AG09309 (cell line): ENCODE measurements around the gene PAM16.
"Not testable (repeated sequence)": the region's sequence is repeated elsewhere in the genome, so short reads cannot be mapped to it uniquely, and the experiment has no call there.

Experiments used
- DNase-seq: peaks from one replicate; pipeline ENCODE4 v3.0.0-alpha.2; 2010; ENCODE audit warnings: low read depth
- H3K4me3 ChIP-seq: 2 replicates; pipeline ENCODE4 v1.5.1; 2011; ENCODE audit warnings: mild to moderate bottlenecking, low read depth, low read length, moderate library complexity; ENCODE audit not compliant: control insufficient read depth
- TF ChIP-seq, protein P1 (sequence below): IDR thresholded peaks from 2 replicates; pipeline ENCODE4 v1.5.1; 2011; ENCODE audit warnings: mild to moderate bottlenecking, low read depth, low read length, inconsistent platforms; ENCODE audit not compliant: insufficient read depth, control insufficient read depth; ENCODE audit errors: missing control alignments

The PAM16 gene

DNA sequence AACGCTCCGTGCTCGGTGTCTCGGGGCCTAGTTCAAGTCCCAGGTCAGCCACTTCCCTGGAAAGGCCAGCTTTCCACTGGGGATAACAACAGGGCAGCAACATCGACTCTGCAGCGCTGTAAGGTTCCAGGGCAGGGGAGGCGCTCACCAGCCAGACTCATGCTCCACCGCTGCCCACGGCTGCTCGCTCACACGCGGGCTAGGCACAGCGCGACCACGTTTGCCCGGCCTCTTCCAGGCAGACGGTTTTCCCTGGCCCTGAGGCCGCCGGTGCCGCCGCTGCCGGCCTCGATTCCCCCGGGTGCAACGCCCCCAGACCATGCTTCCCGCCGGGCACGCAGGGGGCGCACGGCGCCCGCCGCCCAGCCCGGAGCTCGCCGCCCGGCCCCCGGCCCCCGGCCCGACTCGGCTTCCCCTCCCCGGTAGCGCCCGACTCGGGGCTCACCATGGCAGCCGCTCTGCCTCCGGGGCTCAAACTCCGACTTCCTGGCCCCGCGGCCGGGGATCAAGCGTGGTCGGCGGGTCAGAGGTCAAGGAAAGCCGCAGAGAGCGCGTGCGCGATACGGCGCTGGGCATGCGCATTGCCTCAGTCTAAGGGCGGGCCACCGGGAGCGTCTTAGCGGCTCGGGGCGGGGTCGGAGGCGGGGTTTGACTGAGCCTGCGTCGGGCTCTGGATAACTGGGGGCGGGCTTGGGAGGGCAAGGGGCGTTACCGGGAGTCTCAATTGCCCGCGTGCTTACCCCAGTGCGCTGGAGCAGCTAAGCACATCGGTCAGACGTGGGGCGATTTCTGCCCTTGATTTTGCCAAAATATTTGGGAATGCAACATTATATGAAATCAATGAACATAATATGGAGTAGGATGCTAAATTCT is at the start of gene PAM16:
Gene PAM16, minus strand, starts transcription at position 535 of the 873 bp plus-strand sequence. Its CDS starts 87 bp downstream, at position 448.
- no peak for DNase-seq
- peak within 1 kb of the TSS; percentile 54 for H3K4me3 ChIP-seq
- TF ChIP-seq, protein P1, sequence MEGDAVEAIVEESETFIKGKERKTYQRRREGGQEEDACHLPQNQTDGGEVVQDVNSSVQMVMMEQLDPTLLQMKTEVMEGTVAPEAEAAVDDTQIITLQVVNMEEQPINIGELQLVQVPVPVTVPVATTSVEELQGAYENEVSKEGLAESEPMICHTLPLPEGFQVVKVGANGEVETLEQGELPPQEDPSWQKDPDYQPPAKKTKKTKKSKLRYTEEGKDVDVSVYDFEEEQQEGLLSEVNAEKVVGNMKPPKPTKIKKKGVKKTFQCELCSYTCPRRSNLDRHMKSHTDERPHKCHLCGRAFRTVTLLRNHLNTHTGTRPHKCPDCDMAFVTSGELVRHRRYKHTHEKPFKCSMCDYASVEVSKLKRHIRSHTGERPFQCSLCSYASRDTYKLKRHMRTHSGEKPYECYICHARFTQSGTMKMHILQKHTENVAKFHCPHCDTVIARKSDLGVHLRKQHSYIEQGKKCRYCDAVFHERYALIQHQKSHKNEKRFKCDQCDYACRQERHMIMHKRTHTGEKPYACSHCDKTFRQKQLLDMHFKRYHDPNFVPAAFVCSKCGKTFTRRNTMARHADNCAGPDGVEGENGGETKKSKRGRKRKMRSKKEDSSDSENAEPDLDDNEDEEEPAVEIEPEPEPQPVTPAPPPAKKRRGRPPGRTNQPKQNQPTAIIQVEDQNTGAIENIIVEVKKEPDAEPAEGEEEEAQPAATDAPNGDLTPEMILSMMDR = no peak

DNA sequence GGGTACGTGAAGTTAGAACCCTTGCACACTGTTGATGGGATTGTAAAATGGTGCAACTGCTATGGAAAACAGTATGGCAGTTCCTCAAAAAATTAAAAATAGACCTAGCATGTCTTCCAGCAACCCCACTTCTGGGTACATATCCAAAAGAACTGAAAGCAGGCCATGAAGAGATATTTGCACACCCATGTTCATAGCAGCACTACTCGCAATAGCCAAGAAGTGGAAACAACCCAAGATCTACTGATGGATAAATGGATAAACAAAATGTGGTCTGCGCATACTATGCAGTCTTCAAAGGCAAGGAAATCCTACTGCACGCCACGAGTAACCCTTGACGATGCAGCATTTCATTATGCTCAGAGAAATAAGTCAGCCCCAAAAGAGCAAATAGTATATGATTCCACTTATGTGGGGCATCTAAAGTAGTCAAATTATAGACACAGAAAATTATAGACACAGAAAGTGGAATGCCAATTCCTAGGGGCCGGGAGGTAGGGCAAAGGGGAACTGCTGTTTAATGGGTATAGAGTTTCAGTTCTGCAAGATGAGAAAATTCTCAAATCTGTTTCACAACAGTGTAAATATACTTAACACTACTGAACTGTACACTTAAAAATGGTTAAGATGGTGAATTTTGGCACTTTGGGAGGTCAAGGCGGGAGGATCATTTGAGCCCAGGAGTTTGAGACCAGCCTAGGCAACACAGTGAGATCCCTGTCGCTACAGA is 48.0 kb upstream of the PAM16 start:
- H3K4me3 ChIP-seq = no peak overlapping the region
- DNase-seq = no peak
- TF ChIP-seq, protein P1 = no peak

DNA sequence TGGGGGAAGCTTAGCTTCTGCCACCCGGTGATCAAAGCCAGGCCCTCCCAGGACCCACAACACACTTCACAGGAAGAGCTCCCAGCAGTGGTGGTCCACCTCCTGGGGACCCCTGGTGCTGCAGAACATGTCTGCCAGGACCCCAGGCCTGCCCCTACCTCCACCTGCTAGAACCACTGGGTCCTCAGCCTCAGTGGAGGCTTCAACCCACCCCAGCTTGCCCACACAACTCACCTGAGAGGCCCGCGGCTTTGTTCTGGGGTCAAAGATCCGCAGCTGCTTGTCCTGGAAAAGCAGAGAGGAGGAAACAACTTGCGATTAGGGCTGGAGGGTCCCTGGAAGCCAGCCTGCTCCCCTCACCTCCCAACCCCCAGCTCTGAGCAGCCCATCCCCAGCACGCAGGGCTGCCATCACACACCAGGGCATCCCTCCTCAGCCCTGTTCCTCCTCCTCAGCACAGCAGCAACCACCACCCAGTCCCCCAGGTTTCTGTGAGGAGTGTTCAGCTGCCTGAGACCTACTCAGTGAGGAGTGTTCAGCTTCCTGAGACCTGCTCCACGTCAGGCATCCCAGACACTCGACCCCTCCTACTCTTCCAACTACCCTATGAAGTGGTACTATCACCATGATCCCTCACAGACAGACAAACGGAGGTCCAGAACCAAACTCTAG is 44.1 kb upstream of the PAM16 start:
- no peak overlapping the region for H3K4me3 ChIP-seq
- TF ChIP-seq, protein P1 = no peak
- no peak for DNase-seq

DNA sequence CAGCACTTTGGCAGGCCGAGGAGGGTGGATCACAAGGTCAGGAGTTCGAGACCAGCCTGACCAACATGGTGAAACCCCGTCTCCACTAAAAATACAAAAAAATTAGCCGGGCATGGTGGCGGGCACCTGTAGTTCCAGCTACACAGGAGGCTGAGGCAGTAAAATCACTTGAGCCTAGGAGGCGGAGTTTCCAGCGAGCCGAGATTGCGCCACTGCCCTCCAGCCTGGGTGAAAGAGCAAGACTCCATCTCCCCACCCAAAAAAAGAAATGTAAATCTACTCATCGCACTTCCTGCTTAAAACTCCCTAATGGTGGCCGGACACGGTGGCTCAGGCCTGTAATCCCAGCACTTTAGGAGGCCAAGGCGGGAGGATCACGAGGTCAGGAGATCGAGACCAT is 42.7 kb upstream of the PAM16 start:
- DNase-seq = not testable (repeated sequence)

DNA sequence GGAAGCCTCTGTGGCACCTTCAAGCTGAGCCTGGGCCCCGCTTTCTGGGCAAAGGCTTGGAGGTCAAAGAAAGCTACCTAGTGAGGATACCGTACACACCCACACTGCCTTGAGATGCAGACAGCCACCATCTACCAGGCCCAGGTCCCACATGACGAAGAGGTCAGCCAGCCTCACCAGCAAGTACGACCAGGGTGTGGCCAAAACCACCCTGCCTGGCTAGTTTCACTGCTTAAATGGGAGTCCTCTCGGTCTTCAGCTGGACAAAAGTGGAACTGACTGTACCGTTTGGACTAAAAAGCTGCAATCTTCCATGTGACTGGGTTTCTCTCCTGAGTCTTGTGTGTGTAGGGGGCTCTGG is 42.1 kb upstream of the PAM16 start:
- H3K4me3 ChIP-seq = no peak overlapping the region
- no peak for DNase-seq
- TF ChIP-seq, protein P1 = no peak

More for the DNA sequence above, 42.7 kb upstream of the PAM16 start:
- not testable (repeated sequence) for H3K4me3 ChIP-seq

DNA sequence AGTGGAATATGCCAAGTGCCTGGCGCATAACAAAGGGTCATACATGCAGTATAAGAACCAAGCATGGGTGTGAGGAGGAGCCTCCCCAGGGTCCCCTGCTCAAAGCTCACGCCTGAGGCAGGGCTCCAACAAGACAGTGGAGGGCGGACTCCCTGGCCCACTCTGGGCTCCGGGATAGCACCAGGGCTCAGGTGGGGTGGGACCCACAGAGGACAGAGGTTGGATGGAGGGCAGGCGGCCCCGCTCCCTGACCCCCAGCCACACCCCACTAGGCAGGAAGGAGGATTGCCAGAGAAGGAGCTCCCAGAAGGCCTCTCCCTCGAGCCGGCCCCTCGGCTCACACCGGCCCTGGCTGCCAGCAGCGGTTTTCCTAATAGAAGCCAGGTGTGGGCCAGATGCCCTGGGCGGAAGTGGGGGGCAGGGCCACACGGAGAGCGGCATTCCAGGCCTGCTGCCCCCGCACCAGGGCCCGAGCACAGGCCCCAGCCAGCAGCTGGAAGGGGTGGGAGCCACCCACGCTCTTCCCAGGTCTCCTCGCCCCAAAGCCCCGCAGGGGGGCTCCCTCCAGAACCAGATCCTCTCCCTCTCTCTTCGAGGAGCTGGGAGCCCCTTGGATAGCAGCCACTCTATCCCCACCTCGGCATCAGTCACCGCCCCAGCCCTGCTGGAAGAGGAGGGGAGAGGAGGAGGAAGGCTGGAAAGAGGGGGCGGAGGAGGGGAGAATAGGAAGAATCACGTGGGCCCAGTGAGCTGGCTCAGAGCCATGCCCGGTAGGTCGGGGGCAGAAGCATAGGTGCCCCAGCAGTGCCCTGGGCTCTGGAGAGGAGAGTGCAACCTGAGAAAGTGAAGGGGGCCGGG is 41.5 kb upstream of the PAM16 start:
- H3K4me3 ChIP-seq = no peak overlapping the region
- peak; percentile 68 for DNase-seq
- TF ChIP-seq, protein P1 = no peak
